ENCODE measurements around the gene LCNL1.

Gene LCNL1

GRCh38 chr9:136958473-136958872, 24.3 kb upstream of the LCNL1 start:
- DNase-seq (ENCODE audit: extremely low spot score, insufficient read length, low read depth) (no peak), FAIRE-seq (no peak)

GRCh38 chr9:136958898-136959850, 23.6 kb upstream of the LCNL1 start:
- no peak for DNase-seq (ENCODE audit: extremely low spot score, insufficient read length, low read depth)
- FAIRE-seq = no peak

- no peak for DNase-seq (ENCODE audit: extremely low spot score, insufficient read length, low read depth)
- FAIRE-seq = no peak
These were observed 22.4 kb upstream of the LCNL1 start for GRCh38 chr9:136960212-136960937.

- no peak for DNase-seq (ENCODE audit: extremely low spot score, insufficient read length, low read depth)
- no peak for FAIRE-seq
These were observed 21.9 kb upstream of the LCNL1 start for GRCh38 chr9:136960938-136961275.

GRCh38 chr9:136961279-136962065, 21.3 kb upstream of the LCNL1 start:
- no peak for DNase-seq (ENCODE audit: extremely low spot score, insufficient read length, low read depth)
- no peak for FAIRE-seq

- no peak for DNase-seq (ENCODE audit: extremely low spot score, insufficient read length, low read depth)
- FAIRE-seq = no peak
These were observed 20.6 kb upstream of the LCNL1 start for GRCh38 chr9:136962163-136962562.

- no peak for DNase-seq (ENCODE audit: extremely low spot score, insufficient read length, low read depth)
- FAIRE-seq = no peak
These were observed 20.0 kb upstream of the LCNL1 start for GRCh38 chr9:136962701-136963248.

- DNase-seq (ENCODE audit: extremely low spot score, insufficient read length, low read depth) (no peak), FAIRE-seq (no peak)
These were observed 19.5 kb upstream of the LCNL1 start for GRCh38 chr9:136963341-136963740.

- FAIRE-seq (no peak), DNase-seq (ENCODE audit: extremely low spot score, insufficient read length, low read depth) (no peak)
These were observed 19.0 kb upstream of the LCNL1 start for GRCh38 chr9:136963751-136964150.

- DNase-seq (ENCODE audit: extremely low spot score, insufficient read length, low read depth) (no peak), FAIRE-seq (no peak)
These were observed 18.6 kb upstream of the LCNL1 start for GRCh38 chr9:136964171-136964689.

- DNase-seq (ENCODE audit: extremely low spot score, insufficient read length, low read depth) = no peak
- FAIRE-seq = no peak
These were observed 17.9 kb upstream of the LCNL1 start for GRCh38 chr9:136964833-136965422.

GRCh38 chr9:136965771-136966484, 16.9 kb upstream of the LCNL1 start:
- FAIRE-seq = no peak
- DNase-seq (ENCODE audit: extremely low spot score, insufficient read length, low read depth) = no peak

- no peak for FAIRE-seq
- DNase-seq (ENCODE audit: extremely low spot score, insufficient read length, low read depth) = no peak
These were observed 14.3 kb upstream of the LCNL1 start for GRCh38 chr9:136968333-136969127.

- DNase-seq (ENCODE audit: extremely low spot score, insufficient read length, low read depth) = no peak
These were observed 13.6 kb upstream of the LCNL1 start for GRCh38 chr9:136969150-136969549.

GRCh38 chr9:136969774-136970173, 13.0 kb upstream of the LCNL1 start:
- FAIRE-seq = no peak
- DNase-seq (ENCODE audit: extremely low spot score, insufficient read length, low read depth) = no peak

More at GRCh38 chr9:136969150-136969549, 13.6 kb upstream of the LCNL1 start:
- FAIRE-seq = no peak

- FAIRE-seq = no peak
- DNase-seq (ENCODE audit: extremely low spot score, insufficient read length, low read depth) = no peak
These were observed 12.4 kb upstream of the LCNL1 start for GRCh38 chr9:136970361-136970760.

- FAIRE-seq (no peak), DNase-seq (ENCODE audit: extremely low spot score, insufficient read length, low read depth) (no peak)
These were observed 11.0 kb upstream of the LCNL1 start for GRCh38 chr9:136971746-136972145.

- DNase-seq (ENCODE audit: extremely low spot score, insufficient read length, low read depth) (no peak), FAIRE-seq (no peak)
These were observed 10.5 kb upstream of the LCNL1 start for GRCh38 chr9:136972335-136972734.
